ENCODE data around the gene CCR3. TPM values are rescaled to one million over a fixed set of nuclear protein-coding genes. Genes with fewer than 3 reads are reported as not detected.

The CCR3 gene
- total RNA-seq, result not detected

- H3K36me3 ChIP-seq (replicated peaks in 1 of 2; ENCODE audit: insufficient read depth in 1 of 2, low read depth in 2 of 2), result no peaks in the 10 kb centered on the region
- ATAC-seq (no peak), DNase-seq (no peak)
- no peaks in the 10 kb centered on the region for H3K27me3 ChIP-seq
- H3K4me1 ChIP-seq, result no peaks in the 10 kb centered on the region
- H3K9me3 ChIP-seq, result no peaks in the 10 kb centered on the region
- no peak within 1 kb of the TSS for H3K27ac ChIP-seq
- intact Hi-C loops (cut with DNase I), result no loop called here
- no peak within 1 kb of the TSS for H3K4me3 ChIP-seq
- TF ChIP-seq POLR2A (IDR thresholded peaks at IDR 0.05) (no peak), CTCF (IDR thresholded peaks at IDR 0.05) (no peak)
- 64 to 76% methylated on average over 4 of the region's 4 CpGs for WGBS, 2 donors
These were observed at the start of gene CCR3 for GRCh38 chr3:46242120-46242519. Gene CCR3, plus strand, starts transcription at chr3:46242460. Its CDS starts 22,699 bp downstream, at chr3:46265159.

- WGBS, 2 donors, result 65 to 71% methylated on average over 5 of the region's 5 CpGs
- Histone ChIP-seq H3K4me3 (no peak overlapping the region), H3K27ac (no peak overlapping the region), H3K4me1 (no peaks in the 10 kb centered on the region), H3K9me3 (peaks cover 0 to 9% (median 0%) of the 10 kb centered on the region in 3 donors), H3K27me3 (no peaks in the 10 kb centered on the region), H3K36me3 (replicated peaks in 1 of 2; ENCODE audit: insufficient read depth in 1 of 2, low read depth in 2 of 2) (no peaks in the 10 kb centered on the region)
- intact Hi-C loops (cut with DNase I), result no loop called here
- TF ChIP-seq CTCF (IDR thresholded peaks at IDR 0.05) (no peak), POLR2A (IDR thresholded peaks at IDR 0.05) (no peak)
- no peak for DNase-seq
- no peak for ATAC-seq
These were observed 49.3 kb upstream of the CCR3 start for GRCh38 chr3:46192939-46193338.

- Histone ChIP-seq H3K36me3 (replicated peaks in 1 of 2; ENCODE audit: insufficient read depth in 1 of 2, low read depth in 2 of 2) (no peaks in the 10 kb centered on the region), H3K9me3 (peaks cover 0 to 9% (median 0%) of the 10 kb centered on the region in 3 donors), H3K4me1 (no peaks in the 10 kb centered on the region), H3K27me3 (no peaks in the 10 kb centered on the region), H3K27ac (no peak overlapping the region), H3K4me3 (no peak overlapping the region)
- intact Hi-C loops (cut with DNase I), result no loop called here
- ATAC-seq (no peak), DNase-seq (no peak)
- WGBS, 2 donors, result 47 to 79% methylated on average over 1 of the region's 1 CpG
- no peak for TF ChIP-seq CTCF (IDR thresholded peaks at IDR 0.05)
- no peak for TF ChIP-seq POLR2A (IDR thresholded peaks at IDR 0.05)
These were observed 48.8 kb upstream of the CCR3 start for GRCh38 chr3:46193436-46193835.

- H3K4me1 ChIP-seq, result no peaks in the 10 kb centered on the region
These were observed 47.2 kb upstream of the CCR3 start for GRCh38 chr3:46194868-46195553.

More at GRCh38 chr3:46194868-46195553, 47.2 kb upstream of the CCR3 start:
- no peak for TF ChIP-seq POLR2A (IDR thresholded peaks at IDR 0.05)
- TF ChIP-seq CTCF (IDR thresholded peaks at IDR 0.05), result no peak
- H3K4me3 ChIP-seq, result no peak overlapping the region
- H3K36me3 ChIP-seq (replicated peaks in 1 of 2; ENCODE audit: insufficient read depth in 1 of 2, low read depth in 2 of 2), result no peaks in the 10 kb centered on the region
- H3K27ac ChIP-seq, result no peak overlapping the region
- no peaks in the 10 kb centered on the region for H3K27me3 ChIP-seq
- ATAC-seq, result no peak
- intact Hi-C loops (cut with DNase I), result no loop called here
- WGBS, 2 donors, result 79 to 80% methylated on average over 4 of the region's 4 CpGs
- peaks cover 0 to 9% (median 0%) of the 10 kb centered on the region in 3 donors for H3K9me3 ChIP-seq
- no peak for DNase-seq

Measured in body of pancreas (tissue), 4 donors.